K562 (cell line): ENCODE results near the gene CLCN4. TPM values are rescaled to one million over a fixed set of nuclear protein-coding genes. Genes with fewer than 3 reads are reported as not detected.

ENCODE experiments used
- BRD4 ChIP-seq: fragments of 200-600 bp; sonication (generic); IDR thresholded peaks from 2 replicates; pipeline ENCODE4 v1.6.1; 2017; ENCODE audit warnings: inconsistent platforms
- ELF4 ChIP-seq: fragments of 450-650 bp; formaldehyde crosslinking; IDR thresholded peaks from 2 replicates; pipeline ENCODE4 v1.4.0; 2022; ENCODE audit warnings: missing genetic modification characterization
- NONO ChIP-seq, 2 experiments: fragments of 200-400 bp in 1 of 2; fragments of 450-650 bp in 1 of 2; formaldehyde crosslinking in 1 of 2; IDR thresholded peaks; 2 replicates each; pipeline ENCODE4 v1.6.1; 2017; ENCODE audit warnings: low read depth in 2 of 2, mild to moderate bottlenecking in 2 of 2, moderate library complexity in 2 of 2, low read length in 1 of 2
- STAG1 ChIP-seq: sonication (generic); formaldehyde crosslinking; IDR thresholded peaks from 2 replicates; pipeline ENCODE4 v1.5.0; 2020; ENCODE audit warnings: missing genetic modification reagents, borderline replicate concordance
- TCF7L2 ChIP-seq: fragments of 150-350 bp; IDR thresholded peaks from 2 replicates; pipeline ENCODE4 v1.6.1; 2016; ENCODE audit warnings: low read depth, mild to moderate bottlenecking, low read length, moderate library complexity
- ZNF24 ChIP-seq: fragments of 450-650 bp; IDR thresholded peaks from 2 replicates; pipeline ENCODE4 v1.6.1; 2016
- polyA plus RNA-seq, 8 experiments: library from polyadenylated mRNA; depleted of rRNA in 4 of 8; stranded (reverse) in 5 of 8; unstranded in 3 of 8; fragments of >200 nt; fragmentation: Nextera tagmentation in 2 of 8; fragmentation: Illumina TruSeq in 1 of 8; extraction: Ambion mirVana in 2 of 8; extraction: Trizol in 1 of 8; gene quantifications; 2 replicates each; pipeline versions ENCODE4 v1.2.1 to v1.2.3, GENCODE V29; 2011 to 2014; ENCODE audit warnings: inconsistent platforms in 1 of 8, missing spikeins in 1 of 8
- total RNA-seq, 7 experiments: library from RNA; depleted of rRNA in 6 of 7; stranded (reverse); fragments of >200 nt in 6 of 7; fragmentation: Illumina TruSeq in 2 of 7; extraction: Trizol in 2 of 7; gene quantifications; 2 replicates each; pipeline versions ENCODE4 v1.2.1 to v1.2.3, GENCODE V29; 2011 to 2021; ENCODE audit warnings: low replicate concordance in 1 of 7
- TF ChIP-seq, protein P1 (sequence below): fragments of 250-450 bp; sonication (Bioruptor Pico); IDR thresholded peaks from 2 replicates; pipeline ENCODE4 v1.4.0; 2020; ENCODE audit warnings: mild to moderate bottlenecking, moderate library complexity
- TF ChIP-seq, protein P2 (sequence below): fragments of 450-650 bp; formaldehyde crosslinking; IDR thresholded peaks from 2 replicates; pipeline ENCODE4 v1.4.0; 2020; ENCODE audit warnings: mild to moderate bottlenecking
- TF ChIP-seq, protein P3 (sequence below): fragments of 250-450 bp; sonication (Bioruptor Pico); IDR thresholded peaks from 2 replicates; pipeline ENCODE4 v1.5.0; 2021
- TF ChIP-seq, protein P4 (sequence below): IDR thresholded peaks from 3 replicates; pipeline ENCODE4 v1.6.1; 2011; ENCODE audit warnings: borderline replicate concordance, mild to moderate bottlenecking; ENCODE audit not compliant: insufficient read length, insufficient read depth

CLCN4 gene
- total and polyA plus RNA-seq, 9 of the 15 experiments (the other 6 are each of a cell fraction or from before 2014, with no cell fraction given) = 0.03 to 0.24 (median 0.10) TPM; not detected in 1

DNA sequence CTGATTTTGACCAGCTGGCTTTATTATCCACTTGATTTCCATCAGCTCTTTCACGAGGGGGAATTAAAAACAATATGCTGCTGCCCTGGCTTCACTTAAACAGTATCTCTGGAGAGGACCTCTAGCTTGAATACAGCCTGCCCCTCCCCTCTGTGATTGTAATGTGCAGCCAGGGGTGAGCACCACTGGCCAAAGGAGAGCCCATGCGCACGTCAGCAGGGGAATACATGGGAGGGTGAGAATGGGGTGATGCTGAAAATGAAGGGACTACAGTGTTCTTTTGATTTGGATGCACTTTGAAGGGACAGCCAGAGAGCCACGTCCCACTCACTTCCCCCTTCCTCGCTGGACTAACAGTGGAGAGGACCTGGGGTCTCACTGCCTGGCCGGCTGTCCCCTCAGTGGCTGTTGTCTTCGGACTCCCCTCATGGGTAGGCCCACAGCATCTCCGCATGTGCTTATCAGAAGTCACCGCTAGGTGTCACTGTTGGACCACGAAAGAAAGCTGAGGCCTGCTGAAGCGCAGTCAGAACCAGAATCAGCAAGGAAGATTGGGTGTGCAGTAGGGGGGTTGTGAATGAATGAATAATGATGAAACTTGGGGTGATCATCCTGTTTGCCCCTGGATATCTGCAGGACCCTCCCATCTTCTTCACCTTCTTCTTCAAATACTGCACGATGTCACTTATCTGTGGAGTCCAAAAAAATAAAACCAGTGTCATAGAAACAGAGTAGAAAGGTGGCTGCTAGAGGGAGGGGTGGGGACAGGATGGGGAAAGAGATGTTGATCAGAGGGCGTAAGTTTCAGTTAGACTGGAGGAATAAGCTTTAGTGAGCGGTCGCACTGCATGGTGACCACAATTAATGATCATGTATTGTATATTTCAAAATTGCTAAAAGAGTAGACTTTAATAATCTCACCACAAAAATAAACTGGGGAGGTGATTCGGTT is 32.8 kb downstream of the CLCN4 start (continued):
- TF ChIP-seq, protein P1, sequence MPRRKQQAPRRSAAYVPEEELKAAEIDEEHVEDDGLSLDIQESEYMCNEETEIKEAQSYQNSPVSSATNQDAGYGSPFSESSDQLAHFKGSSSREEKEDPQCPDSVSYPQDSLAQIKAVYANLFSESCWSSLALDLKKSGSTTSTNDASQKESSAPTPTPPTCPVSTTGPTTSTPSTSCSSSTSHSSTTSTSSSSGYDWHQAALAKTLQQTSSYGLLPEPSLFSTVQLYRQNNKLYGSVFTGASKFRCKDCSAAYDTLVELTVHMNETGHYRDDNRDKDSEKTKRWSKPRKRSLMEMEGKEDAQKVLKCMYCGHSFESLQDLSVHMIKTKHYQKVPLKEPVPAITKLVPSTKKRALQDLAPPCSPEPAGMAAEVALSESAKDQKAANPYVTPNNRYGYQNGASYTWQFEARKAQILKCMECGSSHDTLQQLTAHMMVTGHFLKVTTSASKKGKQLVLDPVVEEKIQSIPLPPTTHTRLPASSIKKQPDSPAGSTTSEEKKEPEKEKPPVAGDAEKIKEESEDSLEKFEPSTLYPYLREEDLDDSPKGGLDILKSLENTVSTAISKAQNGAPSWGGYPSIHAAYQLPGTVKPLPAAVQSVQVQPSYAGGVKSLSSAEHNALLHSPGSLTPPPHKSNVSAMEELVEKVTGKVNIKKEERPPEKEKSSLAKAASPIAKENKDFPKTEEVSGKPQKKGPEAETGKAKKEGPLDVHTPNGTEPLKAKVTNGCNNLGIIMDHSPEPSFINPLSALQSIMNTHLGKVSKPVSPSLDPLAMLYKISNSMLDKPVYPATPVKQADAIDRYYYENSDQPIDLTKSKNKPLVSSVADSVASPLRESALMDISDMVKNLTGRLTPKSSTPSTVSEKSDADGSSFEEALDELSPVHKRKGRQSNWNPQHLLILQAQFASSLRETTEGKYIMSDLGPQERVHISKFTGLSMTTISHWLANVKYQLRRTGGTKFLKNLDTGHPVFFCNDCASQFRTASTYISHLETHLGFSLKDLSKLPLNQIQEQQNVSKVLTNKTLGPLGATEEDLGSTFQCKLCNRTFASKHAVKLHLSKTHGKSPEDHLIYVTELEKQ = no peak
- TF ChIP-seq NONO (IDR thresholded peaks at IDR 0.05; ENCODE audit: low read depth in 2 of 2, low read length in 1 of 2) (peak in 1 of 2 experiments; percentile 68; a peak in 1 of 4 replicates), ELF4 (no peak), ZNF24 (peak; percentile 13; the same call in 1 of the 2 replicates), BRD4 (no peak), TCF7L2 (0 out of 2 replicates have a peak, but pooled peaks have one; percentile 14), STAG1 (CRISPR knock-in tag) (peak; percentile 71; the same call in 1 of the 2 replicates)
- TF ChIP-seq, protein P2, sequence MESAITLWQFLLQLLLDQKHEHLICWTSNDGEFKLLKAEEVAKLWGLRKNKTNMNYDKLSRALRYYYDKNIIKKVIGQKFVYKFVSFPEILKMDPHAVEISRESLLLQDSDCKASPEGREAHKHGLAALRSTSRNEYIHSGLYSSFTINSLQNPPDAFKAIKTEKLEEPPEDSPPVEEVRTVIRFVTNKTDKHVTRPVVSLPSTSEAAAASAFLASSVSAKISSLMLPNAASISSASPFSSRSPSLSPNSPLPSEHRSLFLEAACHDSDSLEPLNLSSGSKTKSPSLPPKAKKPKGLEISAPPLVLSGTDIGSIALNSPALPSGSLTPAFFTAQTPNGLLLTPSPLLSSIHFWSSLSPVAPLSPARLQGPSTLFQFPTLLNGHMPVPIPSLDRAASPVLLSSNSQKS = no peak
- TF ChIP-seq, protein P3, sequence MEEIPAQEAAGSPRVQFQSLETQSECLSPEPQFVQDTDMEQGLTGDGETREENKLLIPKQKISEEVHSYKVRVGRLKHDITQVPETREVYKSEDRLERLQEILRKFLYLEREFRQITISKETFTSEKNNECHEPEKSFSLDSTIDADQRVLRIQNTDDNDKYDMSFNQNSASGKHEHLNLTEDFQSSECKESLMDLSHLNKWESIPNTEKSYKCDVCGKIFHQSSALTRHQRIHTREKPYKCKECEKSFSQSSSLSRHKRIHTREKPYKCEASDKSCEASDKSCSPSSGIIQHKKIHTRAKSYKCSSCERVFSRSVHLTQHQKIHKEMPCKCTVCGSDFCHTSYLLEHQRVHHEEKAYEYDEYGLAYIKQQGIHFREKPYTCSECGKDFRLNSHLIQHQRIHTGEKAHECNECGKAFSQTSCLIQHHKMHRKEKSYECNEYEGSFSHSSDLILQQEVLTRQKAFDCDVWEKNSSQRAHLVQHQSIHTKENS = no peak
- TF ChIP-seq, protein P4, sequence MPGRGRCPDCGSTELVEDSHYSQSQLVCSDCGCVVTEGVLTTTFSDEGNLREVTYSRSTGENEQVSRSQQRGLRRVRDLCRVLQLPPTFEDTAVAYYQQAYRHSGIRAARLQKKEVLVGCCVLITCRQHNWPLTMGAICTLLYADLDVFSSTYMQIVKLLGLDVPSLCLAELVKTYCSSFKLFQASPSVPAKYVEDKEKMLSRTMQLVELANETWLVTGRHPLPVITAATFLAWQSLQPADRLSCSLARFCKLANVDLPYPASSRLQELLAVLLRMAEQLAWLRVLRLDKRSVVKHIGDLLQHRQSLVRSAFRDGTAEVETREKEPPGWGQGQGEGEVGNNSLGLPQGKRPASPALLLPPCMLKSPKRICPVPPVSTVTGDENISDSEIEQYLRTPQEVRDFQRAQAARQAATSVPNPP = no peak
